CD4-positive, alpha-beta memory T cell (primary cell): ENCODE data around the gene SNTB2. TPM values are rescaled to one million over a fixed set of nuclear protein-coding genes. Genes with fewer than 3 reads are reported as not detected.

Experiments used
- CTCF ChIA-PET: fragments of 350-600 bp; sonication (Branson Sonifier 250); formaldehyde crosslinking; loops from one replicate; lab custom pipeline; 2021; ENCODE audit warnings: inconsistent platforms; ENCODE audit not compliant: partially characterized antibody; lab: Charles Lee
- POLR2A ChIA-PET: fragments of 350-600 bp; sonication (Branson Sonifier 250); formaldehyde crosslinking; loops from one replicate; lab custom pipeline; 2021; ENCODE audit not compliant: partially characterized antibody; lab: Charles Lee
- DNase-seq, 5 donors: peaks; one replicate each; pipeline versions ENCODE4 v3.0.0 to v3.0.0-alpha.2; 2020 to 2022; ENCODE audit warnings: mixed read lengths in 1 of 5
- H3K27ac ChIP-seq: one replicate; pipeline ENCODE4 v1.7.0; 2013; ENCODE audit warnings: low read depth, low read length
- H3K27me3 ChIP-seq: 2 replicates; pipeline ENCODE4 v1.7.0; 2013; ENCODE audit warnings: mild to moderate bottlenecking, low read length, moderate library complexity; ENCODE audit not compliant: insufficient read depth
- H3K36me3 ChIP-seq: 2 replicates; pipeline ENCODE4 v1.7.0; 2013; ENCODE audit warnings: mild to moderate bottlenecking, low read length, moderate library complexity; ENCODE audit not compliant: insufficient read depth
- H3K4me1 ChIP-seq: 2 replicates; pipeline ENCODE4 v1.7.0; 2013; ENCODE audit warnings: mild to moderate bottlenecking, low read length, moderate library complexity; ENCODE audit not compliant: insufficient read depth
- H3K4me3 ChIP-seq, 2 donors: one replicate each; pipeline ENCODE4 v1.7.0; 2013; ENCODE audit warnings: low read length in 2 of 2, mild to moderate bottlenecking in 1 of 2
- H3K9me3 ChIP-seq, 2 donors: one replicate each; pipeline ENCODE4 v1.7.0; 2013; ENCODE audit warnings: low read length in 2 of 2, control low read depth in 1 of 2; ENCODE audit not compliant: control insufficient read depth in 1 of 2
- H3K27ac Mint-ChIP-seq, 7 donors: one replicate each; pipeline ENCODE4 v1.8.0; 2020 to 2021; ENCODE audit warnings: mixed read lengths in 7 of 7, mild to moderate bottlenecking in 6 of 7, inconsistent platforms in 3 of 7, moderate library complexity in 3 of 7
- H3K27me3 Mint-ChIP-seq, 2 donors: one replicate each; pipeline ENCODE4 v1.8.0; 2020 to 2021; ENCODE audit warnings: mixed read lengths in 2 of 2
- H3K36me3 Mint-ChIP-seq, 2 donors: one replicate each; pipeline ENCODE4 v1.8.0; 2020 to 2021; ENCODE audit warnings: mixed read lengths in 2 of 2, inconsistent platforms in 1 of 2, mild to moderate bottlenecking in 1 of 2
- H3K4me1 Mint-ChIP-seq, 4 donors: one replicate each; pipeline ENCODE4 v1.8.0; 2020 to 2021; ENCODE audit warnings: mixed read lengths in 4 of 4, mild to moderate bottlenecking in 1 of 4
- H3K4me3 Mint-ChIP-seq, 8 donors: one replicate each; pipeline ENCODE4 v1.8.0; 2020 to 2021; ENCODE audit warnings: mixed read lengths in 8 of 8, mild to moderate bottlenecking in 7 of 8, moderate library complexity in 6 of 8, inconsistent platforms in 3 of 8
- H3K9me3 Mint-ChIP-seq, 8 donors: one replicate each; pipeline ENCODE4 v1.8.0; 2020 to 2021; ENCODE audit warnings: mixed read lengths in 8 of 8, mild to moderate bottlenecking in 5 of 8, inconsistent platforms in 3 of 8, moderate library complexity in 1 of 8
- intact Hi-C: fragments of 100-400 bp; cut with micrococcal nuclease; formaldehyde crosslinking; loops from one replicate; pipeline ENCODE4 v1.15.1; 2023
- polyA plus RNA-seq, 2 donors: library from polyadenylated mRNA; unstranded; fragments of 300-500 nt; fragmentation: Illumina TruSeq; gene quantifications; one replicate each; pipeline ENCODE4 v1.2.3, GENCODE V29; 2021
- total RNA-seq, 2 experiments: library from RNA; stranded (reverse); gene quantifications; one replicate each; pipeline ENCODE4 v1.2.3, GENCODE V29; 2021

The SNTB2 gene
- total and polyA plus RNA-seq, 4 experiments from 2014 or later = 4.5 to 21.2 (median 17.3) TPM

DNA sequence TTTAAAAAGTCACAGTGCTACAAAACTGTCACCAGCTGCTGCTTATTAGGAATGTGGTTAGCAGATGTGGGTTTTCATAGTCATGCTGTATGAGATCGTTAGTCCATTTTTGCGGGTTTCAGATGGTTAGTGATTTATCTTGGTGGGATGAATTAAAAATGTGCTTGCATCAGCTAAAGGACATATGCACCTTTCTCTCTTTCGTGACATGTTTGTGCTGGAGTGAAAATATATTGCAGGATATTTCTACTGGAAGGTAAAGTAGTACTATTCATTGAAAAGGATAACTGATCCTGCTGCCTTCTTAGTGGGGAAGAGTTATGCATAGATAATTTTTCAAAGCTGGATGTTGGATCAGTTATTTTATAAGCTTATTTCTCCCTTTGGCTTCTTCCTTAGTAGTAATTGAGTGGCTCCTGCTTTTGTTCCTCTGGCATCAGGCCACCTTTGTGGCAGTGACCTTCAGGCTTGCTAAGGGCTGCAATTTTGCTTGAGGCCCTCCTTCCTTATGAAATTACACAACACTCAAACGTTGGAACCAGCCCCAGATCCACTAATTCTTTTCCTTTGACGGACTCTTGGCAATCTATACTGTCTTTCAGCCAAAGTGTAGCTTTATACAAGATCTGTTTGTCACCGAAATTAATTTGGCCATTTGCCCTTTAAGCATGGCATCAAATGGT lies 7.5 kb upstream of the SNTB2 start:
- H3K4me3 Mint-ChIP-seq = no peak overlapping the region
- no peaks in the 10 kb centered on the region for H3K36me3 ChIP-seq
- no peak overlapping the region for H3K4me3 ChIP-seq
- no peak overlapping the region for H3K27ac ChIP-seq
- no peaks in the 10 kb centered on the region for H3K36me3 Mint-ChIP-seq
- H3K27me3 Mint-ChIP-seq = no peaks in the 10 kb centered on the region
- peaks cover 0 to 12% (median 3%) of the 10 kb centered on the region in 4 donors for H3K4me1 Mint-ChIP-seq
- no peaks in the 10 kb centered on the region for H3K9me3 Mint-ChIP-seq
- H3K4me1 ChIP-seq = no peaks in the 10 kb centered on the region
- no peak for DNase-seq
- H3K27ac Mint-ChIP-seq = peak overlapping the region in 2 of 7 donors; percentile 66 to 72
- CTCF ChIA-PET = interaction anchor here (1.1 kb wide), 1 partner anchor 108 kb away, joined by 3 read pairs; no protein-coding TSS in a partner anchor
- H3K9me3 ChIP-seq = no peaks in the 10 kb centered on the region
- H3K27me3 ChIP-seq = no peaks in the 10 kb centered on the region
- intact Hi-C loops = no loop called here
- POLR2A ChIA-PET = interaction anchor here (1.3 to 1.9 kb wide), 2 partner anchors 9 to 11 kb away, joined by 3 to 4 read pairs; no protein-coding TSS in a partner anchor

DNA sequence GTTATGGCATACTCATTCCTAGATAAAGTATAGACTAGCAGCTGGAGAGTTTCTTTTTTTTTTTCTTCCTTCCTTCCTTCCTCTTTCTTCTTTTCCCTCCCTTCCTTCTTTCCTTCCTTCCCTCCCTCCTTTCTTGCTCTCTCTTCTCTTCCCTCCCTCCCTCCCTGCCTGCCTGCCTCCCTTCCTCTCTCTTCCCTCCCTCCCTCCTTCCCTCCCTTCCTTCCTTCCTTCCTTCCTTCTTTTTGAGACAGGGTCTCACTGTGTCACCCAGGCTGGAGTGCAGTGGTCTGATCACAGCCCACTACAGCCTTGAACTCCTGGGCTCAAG lies 7.0 kb upstream of the SNTB2 start:
- no peak overlapping the region for H3K4me3 Mint-ChIP-seq
- H3K4me1 Mint-ChIP-seq = peaks cover 5 to 17% (median 6%) of the 10 kb centered on the region in 4 donors
- no peaks in the 10 kb centered on the region for H3K27me3 Mint-ChIP-seq
- intact Hi-C loops = no loop called here
- no peak overlapping the region for H3K27ac Mint-ChIP-seq
- H3K36me3 ChIP-seq = no peaks in the 10 kb centered on the region
- no peaks in the 10 kb centered on the region for H3K9me3 ChIP-seq
- no peak for DNase-seq
- no peaks in the 10 kb centered on the region for H3K9me3 Mint-ChIP-seq
- no peaks in the 10 kb centered on the region for H3K36me3 Mint-ChIP-seq
- peaks cover 5% of the 10 kb centered on the region for H3K4me1 ChIP-seq
- H3K27me3 ChIP-seq = no peaks in the 10 kb centered on the region
- no peak overlapping the region for H3K27ac ChIP-seq
- POLR2A ChIA-PET = interaction anchor here (1.9 kb wide), 1 partner anchor 8 kb away, joined by 4 read pairs; no protein-coding TSS in a partner anchor
- H3K4me3 ChIP-seq = no peak overlapping the region
- CTCF ChIA-PET = interaction anchor here (1.1 kb wide), 1 partner anchor 107 kb away, joined by 3 read pairs; no protein-coding TSS in a partner anchor

DNA sequence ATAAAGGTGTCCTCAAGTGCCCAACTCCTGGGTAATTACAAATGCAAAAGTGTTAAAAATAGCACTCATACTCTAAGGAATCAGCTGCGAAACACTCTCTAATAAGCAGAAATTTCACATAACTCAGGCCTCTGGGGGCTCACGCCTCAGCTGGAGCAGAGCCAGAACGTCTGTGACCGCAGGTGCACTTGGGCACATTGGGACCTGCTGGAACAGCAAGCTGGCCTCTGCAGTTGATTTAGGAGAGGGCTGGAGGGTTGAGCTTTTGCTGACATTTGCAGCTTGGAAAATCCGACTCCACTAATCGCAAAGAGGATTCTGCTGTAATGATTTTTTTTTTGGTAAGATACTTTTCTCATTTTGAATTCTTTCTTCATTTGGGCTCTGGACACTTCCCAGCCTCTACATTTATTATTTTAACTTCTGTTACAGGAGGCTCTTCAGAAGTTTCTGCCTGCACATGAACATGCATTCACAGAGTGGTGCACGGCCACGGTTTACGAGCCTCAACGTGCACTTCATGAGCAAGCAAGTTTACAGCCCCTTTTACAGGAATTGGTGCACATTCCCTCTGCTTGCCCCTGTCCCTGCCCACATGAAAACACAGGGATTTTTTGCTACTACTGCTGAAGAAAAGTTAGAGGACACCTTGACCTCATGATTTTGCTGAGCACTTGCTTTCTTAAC lies 4.1 kb upstream of the SNTB2 start:
- ChIA-PET CTCF (interaction anchor here (0.8 kb wide), 2 partner anchors 12 to 17 kb away, joined by 3 read pairs; no protein-coding TSS in a partner anchor), POLR2A (no interaction called here)
- peaks cover 0 to 8% of the 10 kb centered on the region in 2 donors for H3K36me3 Mint-ChIP-seq
- H3K9me3 Mint-ChIP-seq = no peaks in the 10 kb centered on the region
- intact Hi-C loops = no loop called here
- H3K27me3 ChIP-seq = no peaks in the 10 kb centered on the region
- peaks cover 8 to 35% (median 17%) of the 10 kb centered on the region in 4 donors for H3K4me1 Mint-ChIP-seq
- H3K27ac Mint-ChIP-seq = peak overlapping the region in 1 of 7 donors; percentile 83
- no peak overlapping the region for H3K27ac ChIP-seq
- no peaks in the 10 kb centered on the region for H3K9me3 ChIP-seq
- H3K27me3 Mint-ChIP-seq = peaks cover 0 to 2% of the 10 kb centered on the region in 2 donors
- no peak overlapping the region for H3K4me3 Mint-ChIP-seq
- H3K4me1 ChIP-seq = peaks cover 21% of the 10 kb centered on the region
- H3K36me3 ChIP-seq = no peaks in the 10 kb centered on the region
- DNase-seq = no peak
- no peak overlapping the region for H3K4me3 ChIP-seq

DNA sequence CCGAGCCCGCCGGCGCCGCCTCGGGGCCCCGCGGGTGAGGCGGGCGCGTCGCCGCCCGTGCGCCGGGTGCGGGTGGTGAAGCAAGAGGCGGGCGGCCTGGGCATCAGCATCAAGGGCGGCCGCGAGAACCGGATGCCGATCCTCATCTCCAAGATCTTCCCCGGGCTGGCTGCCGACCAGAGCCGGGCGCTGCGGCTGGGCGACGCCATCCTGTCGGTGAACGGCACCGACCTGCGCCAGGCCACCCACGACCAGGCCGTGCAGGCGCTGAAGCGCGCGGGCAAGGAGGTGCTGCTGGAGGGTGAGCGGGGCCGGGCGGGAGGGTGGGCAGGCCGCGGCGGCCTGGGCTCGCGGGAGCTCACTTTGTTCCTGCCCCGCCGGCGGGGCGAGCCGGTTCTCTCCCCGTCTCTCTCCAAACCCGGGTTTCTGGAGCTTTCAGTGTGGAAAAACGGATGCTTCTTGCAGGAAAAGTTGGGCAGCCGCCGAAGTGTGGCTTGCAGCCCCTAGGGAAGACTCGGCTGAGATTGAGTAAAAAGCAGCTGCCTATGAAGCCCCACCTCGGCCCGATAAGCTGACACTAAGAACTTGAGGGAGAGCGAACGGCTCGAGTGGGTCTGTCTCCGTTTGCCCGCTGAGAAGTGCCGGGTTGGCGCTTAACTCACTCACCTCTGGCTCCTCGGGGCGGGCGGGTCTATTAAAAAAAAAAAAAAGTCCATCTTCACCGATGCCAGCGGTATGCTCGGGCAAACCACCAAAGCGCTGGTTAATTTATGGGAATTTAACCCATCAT lies 677 bp downstream of the SNTB2 start:
- Histone ChIP-seq H3K27me3 (no peaks in the 10 kb centered on the region), H3K9me3 (no peaks in the 10 kb centered on the region), H3K27ac (peak overlapping the region; percentile 51), H3K36me3 (no peaks in the 10 kb centered on the region), H3K4me1 (peaks cover 54% of the 10 kb centered on the region), H3K4me3 (peak overlapping the region; percentile 10 to 77)
- H3K27ac Mint-ChIP-seq = peak overlapping the region; percentile 79 to 93 (median 89)
- no peaks in the 10 kb centered on the region for H3K9me3 Mint-ChIP-seq
- H3K36me3 Mint-ChIP-seq = peaks cover 5 to 11% of the 10 kb centered on the region in 2 donors
- peak overlapping the region; percentile 89 to 95 (median 92) for H3K4me3 Mint-ChIP-seq
- CTCF ChIA-PET = interaction anchor here (0.7 to 2.9 kb wide), 10 partner anchors 12 to 1252 kb away, joined by 3 to 10 read pairs (median 4); partner anchors contain the start of gene UTP4
- POLR2A ChIA-PET = interaction anchor here (0.5 to 3.3 kb wide), 21 partner anchors 8 to 1159 kb away, joined by 3 to 28 read pairs (median 4); partner anchors contain the start of genes CHTF8, CYB5B, DDX19A and PDF
- peak; percentile 30 to 63 (median 52) for DNase-seq
- H3K27me3 Mint-ChIP-seq = peaks cover 0 to 2% of the 10 kb centered on the region in 2 donors
- intact Hi-C loops = loop anchor here (1.0 to 5.0 kb wide), 6 partner anchors 35 to 739 kb away; partner anchors contain the start of genes CHTF8, COG8, NIP7 and SMPD3
- peaks cover 33 to 65% (median 51%) of the 10 kb centered on the region in 4 donors for H3K4me1 Mint-ChIP-seq

DNA sequence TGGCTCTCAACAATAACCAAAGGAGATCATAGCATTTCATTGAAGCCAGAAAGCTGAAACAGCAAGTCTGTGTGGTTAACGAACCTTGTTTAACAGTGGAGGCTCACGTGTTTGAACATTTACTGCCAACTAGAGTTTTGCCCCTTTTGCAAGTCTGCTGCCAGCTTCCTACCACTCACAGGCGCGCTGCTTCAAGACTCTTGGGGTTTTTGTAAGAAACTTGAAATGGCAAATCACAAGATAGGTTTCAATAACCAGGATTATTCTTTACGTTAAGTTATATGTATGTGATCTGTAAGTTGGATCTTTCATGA lies 1.2 kb downstream of the SNTB2 start:
- Histone ChIP-seq H3K4me1 (peaks cover 54% of the 10 kb centered on the region), H3K27ac (peak overlapping the region; percentile 51), H3K36me3 (no peaks in the 10 kb centered on the region), H3K27me3 (no peaks in the 10 kb centered on the region), H3K4me3 (peak overlapping the region; percentile 10 to 77), H3K9me3 (no peaks in the 10 kb centered on the region)
- intact Hi-C loops = loop anchor here (1.0 to 5.0 kb wide), 5 partner anchors 36 to 740 kb away; partner anchors contain the start of genes COG8, NIP7, SMPD3 and TANGO6
- DNase-seq = peak in 3 of 5 donors; percentile 57 to 60 (median 58)
- CTCF ChIA-PET = interaction anchor here (0.7 to 2.9 kb wide), 8 partner anchors 22 to 1253 kb away, joined by 3 to 10 read pairs (median 6); partner anchors contain the start of gene UTP4
- Mint-ChIP-seq H3K36me3 (peaks cover 8 to 11% of the 10 kb centered on the region in 2 donors), H3K9me3 (no peaks in the 10 kb centered on the region), H3K27ac (peak overlapping the region; percentile 79 to 93 (median 89)), H3K4me3 (peak overlapping the region; percentile 89 to 95 (median 92)), H3K4me1 (peaks cover 33 to 70% (median 55%) of the 10 kb centered on the region in 4 donors), H3K27me3 (peaks cover 0 to 2% of the 10 kb centered on the region in 2 donors)
- POLR2A ChIA-PET = interaction anchor here (0.6 to 3.3 kb wide), 13 partner anchors 9 to 614 kb away, joined by 3 to 28 read pairs (median 4); partner anchors contain the start of genes CHTF8, PDF, UTP4 and VPS4A

DNA sequence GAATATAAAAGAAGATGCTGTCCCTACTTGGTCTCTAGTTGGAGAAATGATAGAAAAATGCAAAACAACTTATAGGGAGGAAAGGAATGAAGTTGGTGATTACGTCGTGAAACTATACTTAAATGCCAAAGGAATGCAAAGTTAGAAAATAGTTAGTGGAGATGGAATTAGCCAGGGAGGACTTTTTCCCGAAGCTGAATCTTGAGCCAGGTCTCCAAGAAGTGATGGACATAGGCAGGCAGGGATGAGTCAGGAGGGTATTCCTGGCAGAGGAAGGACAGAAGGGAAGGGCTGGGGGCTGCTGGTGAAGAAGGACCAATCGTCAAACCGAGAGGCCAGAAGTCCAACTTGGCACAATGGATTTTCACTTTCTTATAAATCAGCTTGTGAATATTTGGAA lies 1.8 kb downstream of the SNTB2 start:
- peak overlapping the region; percentile 10 to 77 for H3K4me3 ChIP-seq
- Mint-ChIP-seq H3K4me3 (peak overlapping the region; percentile 89 to 95 (median 92)), H3K9me3 (no peaks in the 10 kb centered on the region), H3K27ac (peak overlapping the region in 6 of 7 donors; percentile 79 to 93 (median 88)), H3K36me3 (peaks cover 8 to 11% of the 10 kb centered on the region in 2 donors), H3K4me1 (peaks cover 33 to 71% (median 55%) of the 10 kb centered on the region in 4 donors), H3K27me3 (peaks cover 0 to 2% of the 10 kb centered on the region in 2 donors)
- DNase-seq = no peak
- H3K4me1 ChIP-seq = peaks cover 57% of the 10 kb centered on the region
- intact Hi-C loops = loop anchor here (1.0 to 5.0 kb wide), 5 partner anchors 36 to 740 kb away; partner anchors contain the start of genes COG8, NIP7, SMPD3 and TANGO6
- no peaks in the 10 kb centered on the region for H3K27me3 ChIP-seq
- H3K27ac ChIP-seq = no peak overlapping the region
- ChIA-PET CTCF (interaction anchor here (0.6 to 2.9 kb wide), 7 partner anchors 23 to 121 kb away, joined by 3 to 10 read pairs (median 8); partner anchors contain the start of gene UTP4), POLR2A (interaction anchor here (1.1 to 3.3 kb wide), 6 partner anchors 9 to 122 kb away, joined by 3 to 28 read pairs (median 8); partner anchors contain the start of genes CHTF8, UTP4 and VPS4A)
- H3K36me3 ChIP-seq = no peaks in the 10 kb centered on the region
- no peaks in the 10 kb centered on the region for H3K9me3 ChIP-seq
